Effector CD4-positive, alpha-beta T cell (primary cell): ENCODE results near the gene AGFG1.

ENCODE experiments used
- DNase-seq: peaks from one replicate; pipeline ENCODE4 v3.0.0-alpha.2; 2020
- total RNA-seq: gene quantifications from one replicate; lab custom pipeline; 2026; lab: John Stamatoyannopoulos, UW

The AGFG1 gene, protein sequence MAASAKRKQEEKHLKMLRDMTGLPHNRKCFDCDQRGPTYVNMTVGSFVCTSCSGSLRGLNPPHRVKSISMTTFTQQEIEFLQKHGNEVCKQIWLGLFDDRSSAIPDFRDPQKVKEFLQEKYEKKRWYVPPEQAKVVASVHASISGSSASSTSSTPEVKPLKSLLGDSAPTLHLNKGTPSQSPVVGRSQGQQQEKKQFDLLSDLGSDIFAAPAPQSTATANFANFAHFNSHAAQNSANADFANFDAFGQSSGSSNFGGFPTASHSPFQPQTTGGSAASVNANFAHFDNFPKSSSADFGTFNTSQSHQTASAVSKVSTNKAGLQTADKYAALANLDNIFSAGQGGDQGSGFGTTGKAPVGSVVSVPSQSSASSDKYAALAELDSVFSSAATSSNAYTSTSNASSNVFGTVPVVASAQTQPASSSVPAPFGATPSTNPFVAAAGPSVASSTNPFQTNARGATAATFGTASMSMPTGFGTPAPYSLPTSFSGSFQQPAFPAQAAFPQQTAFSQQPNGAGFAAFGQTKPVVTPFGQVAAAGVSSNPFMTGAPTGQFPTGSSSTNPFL
- total RNA-seq: 121 reads per million, percentile 86 among the genes with 10 or more reads in this experiment

GRCh38 chr2:227471924-227472264 is at the start of gene AGFG1:
AGFG1 (plus strand) TSS chr2:227472156; CDS start chr2:227472422, 266 bp downstream.
- DNase-seq: peak; percentile 83

- no peak for DNase-seq
Measured at GRCh38 chr2:227423656-227424499, 48.1 kb upstream of the AGFG1 start.

- DNase-seq: no peak
Measured at GRCh38 chr2:227428731-227429285, 43.1 kb upstream of the AGFG1 start.

DNA sequence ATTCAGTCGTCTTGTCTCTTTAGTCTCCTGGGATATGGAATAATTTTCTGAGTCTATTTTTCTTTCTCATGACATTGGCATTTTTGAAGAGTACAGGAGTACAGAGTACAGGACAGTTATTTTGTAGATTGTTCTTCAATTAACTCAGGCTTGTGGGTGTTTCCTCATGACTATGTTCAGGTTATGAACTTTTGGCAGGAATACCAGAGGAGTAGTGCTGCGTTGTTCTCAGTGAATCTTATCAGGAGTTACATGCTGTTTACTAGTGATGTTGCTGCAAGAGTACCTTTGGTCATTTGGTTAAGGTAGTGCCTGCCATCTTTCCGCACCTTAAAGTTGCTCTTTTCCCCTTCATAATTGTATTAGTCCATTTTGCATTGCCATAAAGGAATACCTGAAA is 41.3 kb upstream of the AGFG1 start:
- no peak for DNase-seq

DNA sequence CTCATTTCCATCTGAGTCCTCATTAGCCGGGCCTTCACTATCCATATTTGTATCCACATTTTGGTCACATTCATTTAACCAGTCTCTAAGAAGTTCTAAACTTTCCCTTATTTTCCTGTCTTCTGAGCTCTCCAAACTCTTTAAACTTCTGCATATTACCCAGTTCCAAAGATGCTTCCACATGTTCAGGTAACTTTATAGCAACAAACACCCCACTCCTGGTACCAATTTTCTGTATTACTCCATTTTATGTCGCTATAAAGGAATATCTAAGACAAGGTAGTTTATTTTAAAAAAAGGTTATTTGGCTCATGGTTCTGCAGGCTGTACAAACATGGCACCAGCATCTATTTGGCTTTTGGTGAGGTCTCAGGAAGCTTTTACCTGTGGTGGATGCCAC is 38.8 kb upstream of the AGFG1 start:
- DNase-seq: no peak

GRCh38 chr2:227436436-227437174 is 35.4 kb upstream of the AGFG1 start:
- DNase-seq: no peak

GRCh38 chr2:227439214-227439613 is 32.7 kb upstream of the AGFG1 start:
- DNase-seq: no peak

- DNase-seq: no peak
Measured at GRCh38 chr2:227442639-227443038, 29.3 kb upstream of the AGFG1 start.

DNA sequence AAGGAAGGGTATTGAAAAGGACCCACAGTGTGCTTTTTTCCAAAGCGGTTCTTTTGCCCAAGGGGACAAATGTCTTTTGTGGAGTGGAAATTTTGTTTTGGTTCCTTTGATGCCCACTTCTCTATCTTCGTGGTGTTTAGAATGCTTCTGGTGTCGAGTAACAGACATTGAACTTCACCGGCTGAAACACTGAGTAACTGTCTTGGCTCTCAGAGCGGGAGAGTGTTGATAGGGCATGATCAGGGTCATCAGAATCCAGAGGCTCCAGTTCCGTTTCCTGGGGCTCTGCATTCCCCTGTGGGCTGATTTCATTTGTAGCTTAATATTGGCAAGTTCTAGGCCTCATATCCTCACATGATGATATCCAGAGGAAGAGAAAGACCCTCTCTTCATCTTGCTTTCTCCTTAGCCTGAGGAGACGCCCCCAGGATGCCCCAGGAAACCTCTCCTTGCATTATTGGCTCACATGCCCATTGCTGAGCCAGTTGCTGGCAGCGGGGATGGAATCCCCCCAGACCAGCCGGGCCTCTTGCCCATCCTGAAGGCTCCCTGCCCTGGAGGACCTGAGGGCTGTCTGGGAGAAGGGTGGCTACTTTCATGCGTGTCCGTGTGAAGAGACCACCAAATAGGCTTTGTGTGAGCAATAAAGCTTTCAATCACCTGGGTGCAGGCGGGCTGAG is 27.9 kb upstream of the AGFG1 start:
- DNase-seq: no peak

DNA sequence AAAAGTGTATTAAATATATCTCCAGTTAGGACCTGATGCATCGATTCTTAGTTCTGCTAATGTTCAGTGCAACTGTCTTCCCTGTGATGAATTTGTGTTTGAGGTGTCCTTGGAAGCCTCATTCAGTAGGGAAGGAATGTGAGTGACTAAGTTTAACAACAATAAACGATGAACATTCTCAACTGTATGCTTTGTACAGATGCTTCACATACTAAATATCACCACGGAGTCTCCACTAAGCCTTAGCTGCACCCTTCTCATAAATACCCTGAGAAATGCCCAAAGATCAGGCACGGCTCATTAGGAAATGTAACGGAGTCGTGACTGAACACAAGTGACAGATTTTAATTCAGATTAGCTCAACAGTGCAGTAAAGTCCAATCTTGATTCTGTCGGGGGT is 24.4 kb upstream of the AGFG1 start:
- DNase-seq: no peak

- DNase-seq: no peak
Measured at GRCh38 chr2:227450311-227450841, 21.6 kb upstream of the AGFG1 start.

GRCh38 chr2:227450926-227451654 is 20.9 kb upstream of the AGFG1 start:
- no peak for DNase-seq

DNA sequence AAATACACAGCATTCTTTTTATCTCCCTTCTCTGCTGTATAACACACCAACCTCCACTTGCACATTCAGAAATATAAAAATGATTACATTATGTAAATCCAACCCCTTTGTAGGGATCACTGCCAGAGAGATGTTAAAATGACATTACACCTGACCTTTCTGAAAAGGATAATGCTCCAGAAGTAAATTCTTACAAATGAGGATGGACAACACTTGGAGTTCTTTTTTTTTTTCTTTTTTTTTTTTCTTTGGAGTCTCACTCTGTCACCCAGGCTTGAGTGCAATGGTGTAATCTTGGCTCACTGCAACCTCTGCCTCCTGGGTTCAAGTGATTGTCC is 20.3 kb upstream of the AGFG1 start:
- DNase-seq: no peak

- DNase-seq: no peak
Measured at GRCh38 chr2:227453810-227454209, 18.1 kb upstream of the AGFG1 start.

DNA sequence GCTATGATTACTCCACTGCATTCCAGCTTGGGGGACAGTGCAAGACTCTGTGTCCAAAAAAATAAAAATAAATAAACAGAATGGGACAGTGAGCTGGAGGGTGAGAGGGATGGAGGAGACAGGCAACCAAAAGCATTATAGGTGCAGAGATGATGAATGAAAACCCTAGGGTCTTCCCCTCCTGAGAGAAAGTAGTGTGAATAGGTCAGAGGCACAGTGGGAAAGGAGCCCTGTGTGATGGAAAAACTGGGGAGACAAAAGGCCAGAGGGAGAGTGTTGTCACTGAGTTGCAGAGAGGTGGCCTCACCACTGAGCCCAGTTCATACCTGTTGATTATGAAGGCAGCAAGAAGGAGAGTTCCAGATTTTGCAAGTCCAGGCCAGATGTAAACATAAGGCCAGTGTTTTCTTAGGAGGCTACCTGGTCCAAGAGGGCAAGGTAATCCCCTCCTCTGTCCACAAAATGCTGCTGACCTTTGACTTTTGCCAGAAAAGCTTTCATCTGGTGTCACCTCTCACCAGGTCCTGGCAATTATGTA is 17.6 kb upstream of the AGFG1 start:
- DNase-seq: no peak

DNA sequence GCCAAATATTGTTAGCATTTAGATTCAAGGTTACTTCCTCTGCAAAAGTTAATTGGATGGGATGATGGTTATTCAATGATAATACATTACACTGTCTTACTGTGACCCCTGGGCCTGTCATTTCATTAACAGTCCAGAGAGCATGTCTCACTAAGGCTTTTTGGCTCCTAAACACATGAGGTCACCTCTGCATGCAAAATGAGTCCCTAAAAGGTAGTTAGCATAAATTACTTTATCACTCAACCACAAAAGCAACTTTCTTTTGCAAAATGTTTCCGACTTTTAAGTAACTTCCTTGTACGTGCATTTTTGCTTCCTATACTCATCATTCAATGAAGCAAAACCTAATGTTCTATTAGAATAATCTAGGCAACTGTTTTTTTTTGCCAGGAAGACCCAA is 16.8 kb upstream of the AGFG1 start:
- DNase-seq: no peak

DNA sequence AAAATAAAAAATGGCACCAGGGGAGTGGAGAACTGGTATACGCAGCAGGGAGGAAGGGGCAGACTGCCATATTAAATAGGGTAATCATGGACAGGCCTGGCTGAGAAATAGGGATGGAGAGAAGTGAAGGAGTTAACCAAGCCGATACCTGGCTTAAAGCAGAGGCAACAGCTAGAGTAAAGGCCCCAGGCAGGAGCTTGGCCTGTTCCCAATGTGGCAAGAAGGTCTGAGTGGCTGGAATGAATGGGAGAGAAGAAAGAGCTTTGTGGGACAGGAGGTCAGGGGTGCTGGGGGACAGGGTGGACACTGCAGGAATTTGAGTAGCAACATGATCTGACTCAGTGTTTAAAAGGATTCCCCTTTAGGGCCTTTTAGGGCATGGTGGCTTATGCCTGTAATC is 15.9 kb upstream of the AGFG1 start:
- no peak for DNase-seq

GRCh38 chr2:227456772-227457171 is 15.2 kb upstream of the AGFG1 start:
- DNase-seq: no peak

- peak; percentile 38 for DNase-seq
Measured at GRCh38 chr2:227460070-227460485, 11.9 kb upstream of the AGFG1 start.

DNA sequence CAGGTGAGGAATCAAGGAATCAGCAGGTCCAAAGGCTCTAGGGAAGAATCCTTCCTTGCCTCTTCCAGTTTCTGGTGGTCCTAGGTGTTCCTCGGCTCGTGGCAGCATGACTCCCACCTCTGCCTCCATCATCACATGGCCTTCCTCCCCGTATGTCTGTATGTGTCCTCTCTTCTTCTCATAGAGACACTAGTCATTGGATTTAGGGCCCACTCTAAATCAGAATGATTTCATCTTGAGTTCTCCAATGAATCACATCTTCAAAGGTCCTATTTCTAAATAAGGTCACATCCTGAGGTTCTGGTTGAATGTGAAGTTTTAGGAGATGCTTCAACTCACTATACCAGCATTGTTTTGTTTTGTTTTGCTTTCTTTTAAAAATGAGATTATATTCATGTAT is 11.1 kb upstream of the AGFG1 start:
- no peak for DNase-seq
